ENCODE measurements around the gene TSPAN31.

DNA sequence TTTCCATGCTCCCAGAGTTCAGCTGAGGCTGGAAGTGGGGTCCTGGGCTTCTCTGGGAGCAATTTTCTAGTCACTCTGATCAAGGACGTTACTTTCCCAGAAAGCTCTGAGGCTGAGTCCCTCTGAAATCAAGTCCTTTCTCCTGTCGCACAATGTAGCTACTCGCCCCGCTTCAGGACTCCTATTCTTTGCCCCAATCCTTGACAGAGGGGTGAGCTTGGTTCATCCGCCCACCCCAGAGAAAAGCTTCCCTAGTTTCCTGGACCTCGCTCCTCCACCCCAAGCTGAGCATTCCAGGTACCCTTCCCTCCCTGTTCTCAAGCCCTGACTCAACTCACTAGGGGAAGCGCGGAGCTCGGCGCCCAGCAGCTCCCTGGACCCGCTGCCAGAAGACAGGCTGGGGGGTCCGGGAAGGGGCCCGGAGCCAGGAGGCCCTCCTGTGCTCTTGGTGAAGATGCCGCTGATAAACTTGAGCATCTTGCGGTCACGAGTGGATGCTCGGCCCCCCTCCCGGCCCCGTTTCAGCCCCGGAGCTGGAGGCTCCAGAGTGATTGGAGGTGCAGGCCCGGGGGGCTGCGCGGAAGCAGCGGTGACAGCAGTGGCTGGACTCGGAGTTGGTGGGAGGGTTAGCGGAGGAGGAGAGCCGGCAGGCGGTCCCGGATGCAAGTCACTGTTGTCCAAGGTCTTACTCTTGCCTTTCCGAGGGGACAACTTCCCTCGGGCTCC is 7.9 kb upstream of the TSPAN31 start:
- TF ChIP-seq, protein P1, sequence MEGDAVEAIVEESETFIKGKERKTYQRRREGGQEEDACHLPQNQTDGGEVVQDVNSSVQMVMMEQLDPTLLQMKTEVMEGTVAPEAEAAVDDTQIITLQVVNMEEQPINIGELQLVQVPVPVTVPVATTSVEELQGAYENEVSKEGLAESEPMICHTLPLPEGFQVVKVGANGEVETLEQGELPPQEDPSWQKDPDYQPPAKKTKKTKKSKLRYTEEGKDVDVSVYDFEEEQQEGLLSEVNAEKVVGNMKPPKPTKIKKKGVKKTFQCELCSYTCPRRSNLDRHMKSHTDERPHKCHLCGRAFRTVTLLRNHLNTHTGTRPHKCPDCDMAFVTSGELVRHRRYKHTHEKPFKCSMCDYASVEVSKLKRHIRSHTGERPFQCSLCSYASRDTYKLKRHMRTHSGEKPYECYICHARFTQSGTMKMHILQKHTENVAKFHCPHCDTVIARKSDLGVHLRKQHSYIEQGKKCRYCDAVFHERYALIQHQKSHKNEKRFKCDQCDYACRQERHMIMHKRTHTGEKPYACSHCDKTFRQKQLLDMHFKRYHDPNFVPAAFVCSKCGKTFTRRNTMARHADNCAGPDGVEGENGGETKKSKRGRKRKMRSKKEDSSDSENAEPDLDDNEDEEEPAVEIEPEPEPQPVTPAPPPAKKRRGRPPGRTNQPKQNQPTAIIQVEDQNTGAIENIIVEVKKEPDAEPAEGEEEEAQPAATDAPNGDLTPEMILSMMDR (IDR thresholded peaks at IDR 0.05), result no peak
- TF ChIP-seq POLR2AphosphoS5 (IDR thresholded peaks at IDR 0.05) (no peak), POLR2A (IDR thresholded peaks at IDR 0.05) (no peak)
